GM19099 (cell line): ENCODE measurements around the gene HSPA12A.

Experiments
- POLR2A ChIP-seq: IDR thresholded peaks from 3 replicates; pipeline ENCODE4 v1.6.1; 2011; ENCODE audit warnings: low read depth; ENCODE audit not compliant: insufficient read length; ENCODE audit errors: extremely low read depth

HSPA12A gene, protein sequence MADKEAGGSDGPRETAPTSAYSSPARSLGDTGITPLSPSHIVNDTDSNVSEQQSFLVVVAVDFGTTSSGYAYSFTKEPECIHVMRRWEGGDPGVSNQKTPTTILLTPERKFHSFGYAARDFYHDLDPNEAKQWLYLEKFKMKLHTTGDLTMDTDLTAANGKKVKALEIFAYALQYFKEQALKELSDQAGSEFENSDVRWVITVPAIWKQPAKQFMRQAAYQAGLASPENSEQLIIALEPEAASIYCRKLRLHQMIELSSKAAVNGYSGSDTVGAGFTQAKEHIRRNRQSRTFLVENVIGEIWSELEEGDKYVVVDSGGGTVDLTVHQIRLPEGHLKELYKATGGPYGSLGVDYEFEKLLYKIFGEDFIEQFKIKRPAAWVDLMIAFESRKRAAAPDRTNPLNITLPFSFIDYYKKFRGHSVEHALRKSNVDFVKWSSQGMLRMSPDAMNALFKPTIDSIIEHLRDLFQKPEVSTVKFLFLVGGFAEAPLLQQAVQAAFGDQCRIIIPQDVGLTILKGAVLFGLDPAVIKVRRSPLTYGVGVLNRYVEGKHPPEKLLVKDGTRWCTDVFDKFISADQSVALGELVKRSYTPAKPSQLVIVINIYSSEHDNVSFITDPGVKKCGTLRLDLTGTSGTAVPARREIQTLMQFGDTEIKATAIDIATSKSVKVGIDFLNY

DNA sequence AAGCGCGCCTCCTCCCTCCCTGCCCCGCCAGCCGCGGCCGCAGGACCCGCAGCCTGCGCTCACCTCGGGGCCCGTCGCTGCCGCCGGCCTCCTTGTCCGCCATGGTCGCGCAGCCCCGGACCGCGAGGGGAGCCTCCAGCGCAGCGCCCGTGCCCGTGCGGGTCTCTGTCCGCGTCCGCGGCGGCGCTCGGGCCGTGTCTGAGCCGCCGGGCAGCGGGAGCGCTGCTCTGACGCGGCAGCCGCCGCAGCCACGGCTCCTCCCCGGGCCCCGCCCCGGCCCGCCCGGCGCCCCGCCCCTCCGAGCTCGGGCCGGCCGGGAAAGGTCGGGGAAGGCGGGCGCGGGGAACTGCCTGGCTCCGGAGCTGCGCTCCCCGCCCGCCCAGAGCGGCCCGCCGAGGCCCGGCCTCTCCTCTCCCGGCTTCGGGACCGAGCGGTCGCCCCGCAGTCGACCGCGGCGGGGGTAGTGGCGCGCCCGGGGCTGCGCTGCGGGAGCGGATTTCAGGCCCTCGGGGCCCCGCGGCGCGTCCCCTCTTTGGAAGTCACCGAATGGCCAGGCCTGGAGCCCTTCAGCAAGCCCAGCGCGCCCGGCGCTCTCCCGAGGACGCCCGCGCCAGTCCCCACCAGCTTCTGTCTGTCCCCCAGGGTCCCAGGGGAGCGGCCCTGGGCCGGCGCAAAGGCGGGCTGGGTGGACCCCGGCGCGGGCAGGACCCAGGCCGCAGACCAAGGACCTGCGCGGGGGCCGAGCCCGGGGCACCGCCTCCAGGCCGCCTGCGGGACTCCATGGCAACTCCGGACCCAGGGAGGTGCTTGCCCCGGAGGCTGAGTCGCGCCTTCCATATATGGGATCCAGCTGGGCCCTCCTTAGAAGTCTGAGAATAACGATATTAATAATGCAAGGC lies at the start of gene HSPA12A:
TSS of gene HSPA12A (minus strand) at position 200 of the 899 bp plus-strand sequence. CDS start at position 103, 97 bp downstream.
- no peak for TF ChIP-seq POLR2A

DNA sequence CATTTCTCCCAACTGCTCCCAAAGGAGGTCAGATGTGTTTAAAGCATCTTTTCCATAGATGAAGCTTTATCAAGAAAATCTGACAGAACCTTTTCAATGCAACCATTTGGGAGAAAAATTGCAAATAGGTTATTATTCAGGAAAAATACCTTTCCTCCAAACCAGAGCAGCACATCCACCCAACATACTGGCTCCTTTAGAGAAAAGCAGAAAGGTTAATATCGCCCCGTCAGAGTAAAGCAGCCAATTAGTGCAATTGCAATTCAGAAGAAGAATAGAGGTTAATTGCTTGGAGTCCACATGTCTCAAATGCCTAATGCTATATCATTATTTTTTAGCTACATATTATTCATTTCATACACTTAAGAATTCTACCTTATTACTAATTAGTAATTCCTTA lies 48.9 kb upstream of the HSPA12A start:
- no peak for TF ChIP-seq POLR2A

DNA sequence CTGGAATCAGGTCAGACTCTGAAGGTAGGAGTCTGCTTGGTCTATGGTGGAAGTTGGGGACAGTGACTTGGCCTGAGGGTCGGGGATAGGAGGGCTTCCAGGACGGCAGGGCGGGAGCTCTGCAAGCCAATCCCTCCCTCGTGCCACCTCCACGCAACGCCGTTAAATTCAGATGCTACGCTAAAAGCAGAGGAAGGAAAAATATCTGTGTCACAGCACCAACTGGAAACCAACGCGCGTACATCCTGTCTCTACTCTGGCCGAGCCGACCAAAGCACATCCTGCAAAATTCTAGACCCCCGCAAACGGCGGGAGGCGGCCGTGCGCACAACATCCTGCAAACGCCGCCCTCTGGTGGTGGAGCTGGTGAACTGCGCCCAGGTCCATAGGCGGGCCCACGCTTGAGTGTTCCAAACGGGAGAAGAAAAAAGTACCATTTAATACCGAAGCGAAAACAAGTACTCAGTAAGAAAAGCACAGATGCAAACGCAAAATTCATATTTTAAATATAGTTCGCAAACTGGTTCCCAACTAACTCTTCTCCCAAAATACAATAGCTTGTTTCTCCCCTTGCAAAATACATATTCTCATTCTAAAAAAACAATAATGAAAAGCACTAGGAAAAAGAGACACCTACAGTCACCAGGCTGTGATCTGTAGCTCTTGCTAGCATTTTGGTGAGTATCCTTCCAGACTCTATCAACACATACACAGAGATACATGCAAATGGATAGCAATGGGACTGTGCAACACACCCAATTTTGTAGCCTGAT lies 45.7 kb upstream of the HSPA12A start:
- no peak for TF ChIP-seq POLR2A

DNA sequence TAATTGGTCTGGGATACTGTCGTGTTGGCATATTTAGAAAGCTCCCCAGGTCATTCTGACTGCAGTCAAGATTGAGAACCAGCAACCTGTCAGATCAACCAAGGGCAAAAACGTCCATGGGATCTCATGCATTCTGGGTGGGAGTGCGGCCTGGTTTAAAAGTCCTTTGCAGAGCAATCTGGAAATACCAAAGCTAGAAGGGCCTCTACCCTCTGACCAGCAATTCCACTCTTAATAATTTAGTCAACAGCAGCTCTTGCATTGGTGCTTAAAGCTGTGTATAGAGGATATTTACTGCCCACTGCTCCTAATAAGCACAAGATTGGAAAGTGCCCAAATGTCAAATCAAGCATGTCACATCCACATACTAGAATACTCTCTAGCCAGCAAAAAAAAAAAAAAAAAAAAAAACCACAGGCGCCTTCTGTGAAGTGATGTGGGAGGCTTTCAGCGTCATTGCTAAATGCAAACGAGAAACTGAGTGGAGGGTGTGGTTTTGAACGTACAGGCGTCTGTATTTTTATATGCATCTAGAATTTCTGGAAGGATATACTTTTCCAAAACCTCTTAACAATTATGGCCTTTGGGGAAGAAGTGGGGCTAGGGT lies 44.8 kb upstream of the HSPA12A start:
- no peak for TF ChIP-seq POLR2A

DNA sequence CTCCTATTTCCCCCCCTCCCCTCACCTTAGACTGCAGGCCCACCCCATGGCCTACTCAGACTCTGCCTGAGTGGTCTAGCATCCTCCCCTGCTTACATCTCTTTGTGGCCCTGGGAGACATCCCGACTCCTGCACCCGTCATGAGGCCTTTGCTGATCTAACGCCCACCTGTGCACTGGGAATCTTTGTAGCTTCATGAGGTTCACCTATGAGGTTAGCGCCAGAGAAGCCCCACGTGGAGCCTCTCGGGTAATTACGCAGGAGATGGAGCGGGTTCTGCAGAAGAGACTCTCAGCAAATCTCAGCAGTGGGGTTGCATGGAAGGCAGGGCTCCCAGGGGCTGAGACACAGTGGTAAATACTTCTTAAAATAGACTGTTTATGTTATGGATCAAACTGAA lies 43.5 kb upstream of the HSPA12A start:
- TF ChIP-seq POLR2A = no peak

DNA sequence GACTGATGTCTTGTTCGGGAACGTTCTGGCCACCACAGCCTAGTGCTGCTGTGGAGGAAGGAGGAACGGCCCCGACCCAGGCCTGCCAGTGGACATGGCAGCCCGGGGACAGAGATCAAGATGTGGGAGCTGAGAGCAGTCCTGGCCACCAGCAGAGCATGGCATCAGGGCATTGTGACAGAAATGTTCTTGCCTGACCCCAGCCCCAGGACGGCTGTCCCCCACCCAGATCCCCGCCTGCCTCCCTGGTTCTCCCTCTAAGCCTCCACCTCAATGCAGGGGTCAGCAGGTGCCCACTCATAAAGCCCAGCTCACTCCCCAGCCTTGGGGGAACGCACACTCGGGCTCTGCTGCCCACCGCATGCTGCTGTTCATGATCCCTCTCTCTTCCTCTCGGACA lies 42.9 kb upstream of the HSPA12A start:
- no peak for TF ChIP-seq POLR2A

DNA sequence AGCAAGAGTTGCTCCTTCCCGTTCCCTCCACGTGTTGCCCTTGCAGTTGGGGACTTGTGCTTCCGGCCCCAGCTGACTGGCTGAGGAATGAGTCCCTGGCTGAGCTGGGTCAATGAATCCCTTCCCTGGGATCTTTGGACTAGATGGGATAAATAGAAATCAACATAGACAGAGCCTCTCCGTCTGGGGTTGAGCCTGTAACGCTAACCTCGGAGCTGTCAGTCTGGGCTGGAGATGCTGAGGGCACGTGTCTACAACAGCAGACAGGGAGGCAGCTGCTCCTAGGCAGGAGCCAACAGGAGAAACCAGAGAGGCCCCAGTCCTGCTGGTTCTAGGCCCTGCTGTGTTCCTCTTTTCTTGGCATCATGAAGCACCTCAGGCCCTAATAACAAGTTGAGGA lies 42.3 kb upstream of the HSPA12A start:
- no peak for TF ChIP-seq POLR2A

DNA sequence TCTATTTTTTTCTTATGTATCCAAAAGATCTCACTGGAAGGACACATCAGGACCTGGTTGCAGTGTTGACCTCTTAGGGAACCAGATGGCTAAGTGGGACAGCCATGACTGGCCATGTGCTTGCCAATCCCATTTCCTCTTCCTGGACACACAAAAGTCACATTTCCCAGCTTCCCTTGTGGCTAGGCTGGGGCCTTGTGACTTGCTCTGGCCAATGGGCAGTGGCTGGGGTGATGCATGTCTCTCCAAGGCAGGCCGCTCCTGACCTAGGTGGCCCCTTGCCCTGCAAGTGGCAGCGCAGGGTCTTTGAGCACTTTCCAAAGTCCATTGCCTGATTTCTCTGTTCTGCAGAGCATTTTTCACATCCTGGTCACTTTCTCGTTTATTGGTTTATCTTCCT lies 41.7 kb upstream of the HSPA12A start:
- no peak for TF ChIP-seq POLR2A

DNA sequence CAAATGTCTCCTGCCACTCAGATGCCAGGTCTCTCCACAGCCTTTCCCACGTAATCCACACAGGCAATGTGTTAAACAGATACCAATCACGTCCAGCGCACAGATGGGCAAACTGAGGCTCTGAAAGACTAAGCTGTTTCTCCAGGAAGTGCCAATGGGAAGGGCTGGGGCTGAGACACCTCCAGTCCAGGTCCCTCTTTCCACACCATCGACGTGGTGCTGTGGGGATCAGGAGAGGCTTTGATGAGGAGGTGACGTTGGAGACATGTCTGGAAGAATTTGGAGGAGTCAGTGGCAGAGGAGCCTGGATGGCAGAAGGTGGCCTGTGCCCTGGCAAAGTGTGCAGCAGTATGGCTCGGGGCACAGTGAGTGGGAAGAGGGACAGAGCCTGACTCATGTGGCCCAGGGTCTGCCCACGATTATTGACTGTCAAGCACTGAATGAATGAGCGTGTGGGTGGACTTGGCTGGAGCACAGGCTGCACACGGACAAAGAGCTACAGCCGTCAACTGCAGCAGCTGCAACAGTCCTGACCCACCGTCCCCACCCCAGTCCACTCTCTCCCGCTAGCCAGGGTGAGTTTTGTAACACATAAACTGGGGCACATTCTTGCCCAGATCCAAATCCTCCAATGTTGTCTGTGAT lies 40.8 kb upstream of the HSPA12A start:
- no peak for TF ChIP-seq POLR2A

DNA sequence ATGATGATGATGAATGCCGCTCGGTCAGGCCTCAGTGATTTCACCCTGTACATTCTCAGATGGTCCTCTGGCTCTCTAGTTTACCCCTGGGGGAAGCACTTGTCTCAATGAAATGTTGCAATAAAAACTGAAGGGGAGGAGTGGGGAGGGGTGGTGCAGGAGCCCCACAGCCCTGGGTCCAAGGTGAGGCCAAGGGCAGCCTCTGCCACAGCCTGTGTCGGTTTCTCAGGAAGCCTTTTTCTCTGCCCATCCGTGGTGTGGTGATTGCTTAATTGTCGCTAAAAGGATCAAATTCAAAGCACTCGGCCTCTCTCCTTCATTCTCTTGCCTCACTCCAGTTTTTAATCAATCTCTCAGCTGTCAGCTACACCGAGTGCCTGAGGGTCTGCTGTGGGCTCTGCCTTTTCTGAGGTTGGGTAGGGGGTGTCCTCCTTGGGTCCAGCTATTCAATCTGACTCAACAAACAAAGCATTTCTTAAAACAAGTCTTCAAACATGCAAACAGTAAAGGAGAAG lies 39.1 kb upstream of the HSPA12A start:
- TF ChIP-seq POLR2A = no peak

DNA sequence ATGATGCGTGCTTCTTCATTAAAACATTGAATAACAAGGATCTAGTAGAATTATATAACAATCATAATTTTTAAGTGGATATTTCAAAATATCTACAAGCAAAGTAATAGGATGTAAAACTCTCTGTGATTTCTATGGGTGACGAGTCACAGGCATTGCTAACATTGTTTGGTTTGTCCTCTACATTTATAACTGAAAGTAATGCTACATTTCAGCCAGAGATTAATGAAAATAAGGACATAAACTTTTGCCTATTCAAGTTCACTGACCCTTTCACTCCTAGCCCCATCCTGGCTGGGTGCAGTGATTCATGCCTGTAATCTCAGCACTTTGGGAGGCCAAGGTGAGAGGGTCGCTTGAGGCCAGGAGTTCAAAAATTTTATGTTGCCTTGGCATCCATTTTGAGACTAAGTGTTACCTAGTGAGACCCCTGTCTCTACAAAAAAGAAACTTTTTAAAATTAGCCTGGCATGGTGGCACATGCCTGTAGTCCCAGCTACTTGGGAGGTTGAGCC lies 38.4 kb upstream of the HSPA12A start:
- TF ChIP-seq POLR2A = no peak

DNA sequence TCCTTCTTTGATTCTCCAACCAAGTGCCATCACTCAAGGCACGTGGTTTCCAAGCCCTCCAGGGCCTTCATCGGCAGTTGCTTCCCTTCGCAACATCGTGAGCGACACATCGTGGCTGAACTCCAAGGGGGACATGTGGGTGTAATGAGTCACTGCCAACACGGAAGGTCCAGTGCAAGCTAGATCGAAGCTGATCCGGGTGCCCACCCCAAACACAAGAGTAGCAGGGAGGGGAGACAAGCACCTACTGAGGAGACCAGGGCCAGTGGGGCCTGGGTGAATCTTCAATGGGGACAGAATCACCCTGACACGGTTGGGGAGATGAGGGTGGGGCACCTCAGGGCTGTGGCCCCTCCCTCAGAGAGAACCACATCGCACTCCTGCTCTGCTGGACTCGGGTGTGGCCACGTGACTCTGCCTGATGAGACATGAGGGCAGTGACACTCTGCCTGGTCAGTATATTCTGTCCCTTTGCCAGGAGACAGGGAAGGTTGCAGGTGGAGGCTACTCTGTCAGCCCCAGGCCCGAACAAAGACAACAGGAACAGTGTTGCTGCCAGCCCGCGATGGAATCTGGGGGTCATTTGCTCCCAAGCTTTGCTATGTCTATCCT lies 36.8 kb upstream of the HSPA12A start:
- TF ChIP-seq POLR2A = no peak

DNA sequence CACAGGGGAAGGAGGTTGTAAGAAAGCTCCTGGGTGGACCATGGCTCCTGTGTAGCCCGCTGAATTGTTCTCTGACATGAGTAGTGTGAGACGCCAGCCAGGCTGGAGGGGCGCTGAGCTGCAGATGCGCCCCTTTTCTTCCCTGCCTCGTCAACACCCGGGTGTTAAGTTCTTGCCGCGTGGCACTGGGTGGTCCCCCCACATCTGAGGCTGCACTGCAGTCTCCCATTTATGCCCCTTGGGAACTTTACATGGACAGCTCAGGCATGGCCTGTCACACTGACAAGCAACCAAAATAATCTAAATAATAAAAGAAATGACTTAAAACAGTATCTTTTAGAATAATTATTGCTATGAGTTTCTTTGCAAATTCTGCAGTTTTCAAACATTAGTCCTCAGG lies 34.6 kb upstream of the HSPA12A start:
- no peak for TF ChIP-seq POLR2A
